ENCODE results near the gene CTSW. TPM values are rescaled to one million over a fixed set of nuclear protein-coding genes. Genes with fewer than 3 reads are reported as not detected.
A peak's percentile ranks its signal among the peaks of the same experiment; 100 is the strongest.

Gene CTSW
- total RNA-seq, 4 donors from 2014 or later: 1.5 to 3.1 TPM; not detected in 2

GRCh38 chr11:65850217-65851082, 29.2 kb upstream of the CTSW start:
- peaks cover 0 to 17% (median 0%) of the 10 kb centered on the region in 4 donors for H3K4me1 ChIP-seq
- TF ChIP-seq EP300 (IDR thresholded peaks at IDR 0.05) (no peak), CTCF (IDR thresholded peaks at IDR 0.05) (no peak), POLR2A (IDR thresholded peaks at IDR 0.05) (no peak)
- no peak for DNase-seq (ENCODE audit: low spot score in 2 of 2)
- H3K27me3 ChIP-seq: no peaks in the 10 kb centered on the region
- WGBS, 2 donors: 62 to 74% methylated on average over 16 to 20 of the region's 20 CpGs
- no peak overlapping the region for H3K27ac ChIP-seq
- H3K36me3 ChIP-seq: peaks cover 2 to 55% (median 25%) of the 10 kb centered on the region in 3 donors
- peaks cover 0 to 9% (median 0%) of the 10 kb centered on the region in 4 donors for H3K9me3 ChIP-seq
- H3K4me3 ChIP-seq: no peak overlapping the region

GRCh38 chr11:65851083-65851579, 28.5 kb upstream of the CTSW start:
- peaks cover 2 to 62% (median 28%) of the 10 kb centered on the region in 3 donors for H3K36me3 ChIP-seq

GRCh38 chr11:65851811-65852507, 27.7 kb upstream of the CTSW start:
- Histone ChIP-seq H3K27me3 (no peaks in the 10 kb centered on the region), H3K36me3 (peaks cover 2 to 64% (median 28%) of the 10 kb centered on the region in 3 donors), H3K9me3 (peaks cover 0 to 9% (median 0%) of the 10 kb centered on the region in 4 donors), H3K4me1 (peaks cover 0 to 31% (median 11%) of the 10 kb centered on the region in 4 donors), H3K27ac (no peak overlapping the region), H3K4me3 (no peak overlapping the region)
- no peak for DNase-seq (ENCODE audit: low spot score in 2 of 2)
- 87 to 89% methylated on average over 10 of the region's 10 CpGs for WGBS, 2 donors
- TF ChIP-seq CTCF (IDR thresholded peaks at IDR 0.05) (no peak), POLR2A (IDR thresholded peaks at IDR 0.05) (no peak), EP300 (IDR thresholded peaks at IDR 0.05) (no peak)

More at GRCh38 chr11:65851083-65851579, 28.5 kb upstream of the CTSW start:
- Histone ChIP-seq H3K4me3 (no peak overlapping the region), H3K27ac (no peak overlapping the region), H3K9me3 (peaks cover 0 to 9% (median 0%) of the 10 kb centered on the region in 4 donors), H3K27me3 (no peaks in the 10 kb centered on the region), H3K4me1 (peaks cover 0 to 23% (median 6%) of the 10 kb centered on the region in 4 donors)
- no peak for DNase-seq (ENCODE audit: low spot score in 2 of 2)
- 89 to 94% methylated on average over 13 to 14 of the region's 14 CpGs for WGBS, 2 donors
- TF ChIP-seq EP300 (IDR thresholded peaks at IDR 0.05) (no peak), POLR2A (IDR thresholded peaks at IDR 0.05) (no peak), CTCF (IDR thresholded peaks at IDR 0.05) (peak in 1 of 5 experiments; percentile 13)

DNA sequence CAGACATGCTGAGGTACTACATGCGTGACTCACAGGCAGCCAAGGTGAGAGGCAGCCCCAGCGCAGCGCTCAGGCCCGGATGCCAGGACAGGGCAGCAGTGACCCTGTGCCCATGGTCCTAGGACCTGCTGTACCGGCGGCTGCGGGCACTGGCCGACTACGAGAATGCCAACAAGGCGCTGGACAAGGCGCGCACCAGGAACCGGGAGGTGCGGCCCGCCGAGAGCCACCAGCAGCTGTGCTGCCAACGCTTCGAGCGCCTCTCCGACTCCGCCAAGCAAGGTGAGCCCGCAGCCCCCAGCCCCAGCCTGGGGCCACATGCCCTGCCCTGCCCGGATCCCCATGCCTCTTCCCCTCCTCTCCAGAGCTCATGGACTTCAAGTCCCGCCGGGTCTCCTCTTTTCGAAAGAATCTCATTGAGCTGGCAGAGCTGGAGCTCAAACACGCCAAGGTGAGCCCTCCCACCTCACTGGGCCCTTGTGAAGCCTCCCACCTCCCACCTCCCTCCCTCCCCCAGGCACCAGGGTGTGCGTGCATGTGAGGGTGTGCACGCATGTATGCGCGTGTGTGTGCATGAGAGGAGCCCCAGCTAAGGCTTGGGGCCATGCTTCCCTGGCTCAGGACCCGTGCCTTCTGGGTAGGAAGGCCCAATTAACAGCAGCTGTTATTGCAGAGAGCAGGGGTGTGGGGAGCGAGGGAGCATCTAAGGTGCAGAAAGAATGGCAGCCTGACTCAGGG, 27.0 kb upstream of the CTSW start:
- no peak for TF ChIP-seq POLR2A (IDR thresholded peaks at IDR 0.05)
- no peak for TF ChIP-seq CTCF (IDR thresholded peaks at IDR 0.05)
- no peak for TF ChIP-seq EP300 (IDR thresholded peaks at IDR 0.05)

More for the DNA sequence above, 27.0 kb upstream of the CTSW start:
- peaks cover 2 to 64% (median 28%) of the 10 kb centered on the region in 3 donors for H3K36me3 ChIP-seq
- H3K4me1 ChIP-seq: peaks cover 0 to 31% (median 11%) of the 10 kb centered on the region in 4 donors
- DNase-seq (ENCODE audit: low spot score in 2 of 2): no peak
- H3K27me3 ChIP-seq: no peaks in the 10 kb centered on the region
- peaks cover 0 to 9% (median 0%) of the 10 kb centered on the region in 4 donors for H3K9me3 ChIP-seq
- H3K27ac ChIP-seq: no peak overlapping the region
- WGBS, 2 donors: 92% methylated on average over 31 to 33 of the region's 33 CpGs
- H3K4me3 ChIP-seq: no peak overlapping the region
